IMR-90 (cell line): ENCODE results near the gene ACSS2. TPM values are rescaled to one million over a fixed set of nuclear protein-coding genes. Genes with fewer than 3 reads are reported as not detected.

Experiments used
- ATAC-seq: fragments of 200-7000 bp; cut with Tn5 transposase; 2 replicates; pipeline ENCODE4 v1.9.1; 2020; ENCODE audit warnings: low read depth, mild to moderate bottlenecking, moderate library complexity
- BruUV-seq: library from RNA; stranded (reverse); fragments of 400-500 nt; replicated peaks from 2 replicates; lab custom pipeline; 2021; lab: Mats Ljungman, UMichigan
- CTCF ChIA-PET: fragments of 300-600 bp; formaldehyde crosslinking; extraction: SDS; loops from one replicate; lab custom pipeline; 2021; ENCODE audit warnings: antibody characterized with exemption; lab: Yijun Ruan, JAX
- POLR2A ChIA-PET: fragments of 300-600 bp; sonication (Branson Sonifier 250); formaldehyde crosslinking; loops from one replicate; lab custom pipeline; 2022; ENCODE audit warnings: antibody characterized with exemption; ENCODE audit not compliant: unreplicated experiment; lab: Charles Lee
- DNase-seq: peaks from one replicate; pipeline ENCODE4 v3.0.0; 2013
- H2AFZ ChIP-seq: replicated peaks from 2 replicates; pipeline ENCODE3; 2013; ENCODE audit warnings: low read length, mild to moderate bottlenecking; ENCODE audit not compliant: poor library complexity
- H2AK5ac ChIP-seq: 2 replicates; pipeline ENCODE4 v1.6.1; 2013; ENCODE audit warnings: low read depth, low read length, inconsistent platforms
- H2AK9ac ChIP-seq: replicated peaks from 2 replicates; pipeline ENCODE3; 2013; ENCODE audit warnings: mild to moderate bottlenecking, low read depth, low read length, moderate library complexity; ENCODE audit not compliant: poor library complexity
- H2BK120ac ChIP-seq: 2 replicates; pipeline ENCODE4 v1.6.1; 2013; ENCODE audit warnings: low read depth, low read length, inconsistent platforms
- H2BK15ac ChIP-seq: 3 replicates; pipeline ENCODE4 v1.6.1; 2013; ENCODE audit warnings: low read depth, low read length, inconsistent platforms
- H2BK20ac ChIP-seq: 2 replicates; pipeline ENCODE4 v1.6.1; 2013; ENCODE audit warnings: low read depth, mild to moderate bottlenecking, inconsistent platforms, low read length, moderate library complexity
- H2BK5ac ChIP-seq: 2 replicates; pipeline ENCODE4 v1.6.1; 2013; ENCODE audit warnings: mild to moderate bottlenecking, low read depth, low read length, inconsistent platforms; ENCODE audit not compliant: poor library complexity, severe bottlenecking
- H3K14ac ChIP-seq: replicated peaks from 2 replicates; pipeline ENCODE4 v1.6.1; 2013; ENCODE audit warnings: low read depth, low read length, inconsistent platforms
- H3K18ac ChIP-seq: 2 replicates; pipeline ENCODE4 v1.6.1; 2013; ENCODE audit warnings: low read depth, low read length, control low read depth
- H3K23ac ChIP-seq: 2 replicates; pipeline ENCODE4 v1.6.1; 2013; ENCODE audit warnings: low read depth, low read length, inconsistent platforms
- H3K27ac ChIP-seq: 2 replicates; pipeline ENCODE4 v1.5.1; 2013; ENCODE audit warnings: mild to moderate bottlenecking, control low read depth, low read length; ENCODE audit not compliant: insufficient read depth
- H3K27me3 ChIP-seq: 2 replicates; pipeline ENCODE4 v1.6.1; 2013; ENCODE audit warnings: low read length; ENCODE audit not compliant: control insufficient read depth, insufficient read depth
- H3K36me3 ChIP-seq: 2 replicates; pipeline ENCODE4 v1.6.1; 2013; ENCODE audit warnings: low read length, mixed read lengths; ENCODE audit not compliant: control insufficient read depth, insufficient read depth
- H3K4ac ChIP-seq: 2 replicates; pipeline ENCODE4 v1.6.1; 2013; ENCODE audit warnings: low read depth, low read length, inconsistent platforms
- H3K4me1 ChIP-seq: 2 replicates; pipeline ENCODE4 v1.6.1; 2013; ENCODE audit warnings: low read length, mixed read lengths; ENCODE audit not compliant: control insufficient read depth, insufficient read depth
- H3K4me2 ChIP-seq: 2 replicates; pipeline ENCODE4 v1.6.1; 2013; ENCODE audit warnings: low read depth, mild to moderate bottlenecking, control low read depth, low read length, moderate library complexity
- H3K4me3 ChIP-seq: 2 replicates; pipeline ENCODE4 v1.5.1; 2013; ENCODE audit warnings: low read depth, mild to moderate bottlenecking, control low read depth, low read length, moderate library complexity; ENCODE audit not compliant: insufficient read depth
- H3K56ac ChIP-seq: 2 replicates; pipeline ENCODE4 v1.6.1; 2013; ENCODE audit warnings: low read length, inconsistent platforms; ENCODE audit not compliant: insufficient read depth; ENCODE audit errors: extremely low read depth
- H3K79me1 ChIP-seq, 2 experiments: 2 replicates each; pipeline ENCODE4 v1.6.1; 2013; ENCODE audit warnings: low read length in 2 of 2, inconsistent platforms in 1 of 2, low read depth in 1 of 2
- H3K9ac ChIP-seq: 2 replicates; pipeline ENCODE4 v1.6.1; 2013; ENCODE audit warnings: low read depth, low read length, control low read depth
- H3K9me1 ChIP-seq: 2 replicates; pipeline ENCODE4 v1.6.1; 2013; ENCODE audit warnings: low read length, inconsistent platforms; ENCODE audit not compliant: insufficient read depth
- H3K9me3 ChIP-seq: 2 replicates; pipeline ENCODE4 v1.6.1; 2013; ENCODE audit warnings: low read length; ENCODE audit not compliant: control insufficient read depth, insufficient read depth
- H4K20me1 ChIP-seq: 2 replicates; pipeline ENCODE4 v1.6.1; 2013; ENCODE audit warnings: low read length, inconsistent platforms; ENCODE audit not compliant: insufficient read depth
- H4K5ac ChIP-seq: 2 replicates; pipeline ENCODE4 v1.6.1; 2013; ENCODE audit warnings: mild to moderate bottlenecking, low read depth, low read length, control low read depth
- H4K8ac ChIP-seq, 2 experiments: 2 replicates each; pipeline ENCODE4 v1.6.1; 2013; ENCODE audit warnings: low read depth in 2 of 2, low read length in 2 of 2, control low read depth in 1 of 2, inconsistent platforms in 1 of 2
- H4K91ac ChIP-seq: 2 replicates; pipeline ENCODE4 v1.6.1; 2013; ENCODE audit warnings: low read depth, low read length, inconsistent platforms; ENCODE audit not compliant: insufficient read depth
- CEBPB ChIP-seq: IDR thresholded peaks from 2 replicates; pipeline ENCODE4 v1.6.1; 2012; ENCODE audit warnings: low read depth, low read length, improper control_type of control experiment
- CTCF ChIP-seq: conservative IDR thresholded peaks from 2 replicates; pipeline ENCODE4 v1.5.1; 2012; ENCODE audit warnings: mild to moderate bottlenecking, low read depth, low read length, improper control_type of control experiment
- WGBS, 2 experiments: methylation state at CpG; one replicate each; pipeline versions ENCODE4 v1.1.5 to v1.1.7; 2013; ENCODE audit warnings: missing lambda C conversion rate in 2 of 2; ENCODE audit not compliant: insufficient read length in 1 of 2; ENCODE audit errors: extremely low coverage in 2 of 2; 5-methylcytosine and 5-hydroxymethylcytosine counted together
- dilution Hi-C: fragments of 300-500 bp; cut with HindIII; formaldehyde crosslinking; loops from one replicate; pipeline ENCODE4 v1.14.3; 2018; ENCODE audit warnings: low sequenced_read_pairs; ENCODE audit not compliant: unreplicated experiment
- in situ Hi-C: fragments of 300-500 bp; cut with MboI; formaldehyde crosslinking; loops from 3 replicates; pipeline ENCODE4 v1.14.3; 2019; ENCODE audit warnings: low sequenced_read_pairs, inconsistent platforms, mixed read lengths
- intact Hi-C: fragments of 100-400 bp; cut with micrococcal nuclease; formaldehyde crosslinking; loops from 2 replicates; pipeline ENCODE4 v1.10.0; 2022
- polyA plus RNA-seq, 3 experiments: library from polyadenylated mRNA; depleted of rRNA; stranded (reverse); fragments of >200 nt; gene quantifications; 2 replicates each; pipeline ENCODE4 v1.2.3, GENCODE V29; 2012; ENCODE audit warnings: low replicate concordance in 1 of 3
- total RNA-seq: library from RNA; depleted of rRNA; stranded (reverse); fragments of >200 nt; gene quantifications from 2 replicates; pipeline ENCODE4 v1.2.3, GENCODE V29; 2012

The ACSS2 gene
- total and polyA plus RNA-seq, 2 of the 4 experiments (the other 2 are of a cell fraction): 26.9 to 46.4 TPM

- no CpG with 5 or more reads among the region's 2 CpGs for WGBS, 2 experiments
- no peak overlapping the region for H3K23ac ChIP-seq
- no peak overlapping the region for H2BK15ac ChIP-seq
- H3K4me2 ChIP-seq: no peak overlapping the region
- H2AFZ ChIP-seq: no peak overlapping the region
- peaks cover 3% of the 10 kb centered on the region for H3K4me1 ChIP-seq
- H3K56ac ChIP-seq: no peak overlapping the region
- no TSS peak for BruUV-seq
- peaks cover 25% of the 10 kb centered on the region for H3K36me3 ChIP-seq
- peaks cover 8% of the 10 kb centered on the region for H3K9me1 ChIP-seq
- no peak overlapping the region for H4K8ac ChIP-seq
- H2BK20ac ChIP-seq: no peak overlapping the region
- no peak overlapping the region for H3K14ac ChIP-seq
- TF ChIP-seq CEBPB: peak; percentile 65
- TF ChIP-seq CTCF: no peak
- ChIA-PET CTCF (interaction anchor here (0.7 to 1.0 kb wide), 2 partner anchors 16 to 320 kb away, joined by 3 to 4 read pairs; no protein-coding TSS in a partner anchor), POLR2A (no interaction called here)
- no peak overlapping the region for H3K9ac ChIP-seq
- H4K91ac ChIP-seq: peak overlapping the region; percentile 23; the same call in 1 of the 2 replicates
- no peaks in the 10 kb centered on the region for H3K27me3 ChIP-seq
- dilution Hi-C loops: no loop called here
- intact Hi-C loops: no loop called here
- DNase-seq: peak; percentile 61
- H3K18ac ChIP-seq: no peak overlapping the region
- H3K4ac ChIP-seq: no peak overlapping the region
- H3K79me1 ChIP-seq: peaks cover 0 to 4% of the 10 kb centered on the region in 2 experiments; a peak in 2 of 4 replicates
- H3K27ac ChIP-seq: no peak overlapping the region
- no peak for ATAC-seq
- H3K4me3 ChIP-seq: no peak overlapping the region
- H2BK120ac ChIP-seq: no peak overlapping the region; the same call in 1 of the 2 replicates
- no peaks in the 10 kb centered on the region for H3K9me3 ChIP-seq
- in situ Hi-C loops: no loop called here
- H2AK5ac ChIP-seq: no peak overlapping the region
- H4K20me1 ChIP-seq: no peaks in the 10 kb centered on the region
- no peak overlapping the region for H2AK9ac ChIP-seq
- no peak overlapping the region for H2BK5ac ChIP-seq
- no peak overlapping the region for H4K5ac ChIP-seq
Observed at GRCh38 chr20:34943808-34944567, 67.6 kb downstream of the ACSS2 start.
